ENCODE results near the gene DMPK. TPM values are rescaled to one million over a fixed set of nuclear protein-coding genes. Genes with fewer than 3 reads are reported as not detected.

Gene DMPK
- total RNA-seq (2014; rRNA removed; shearing (Covaris generic)), result 79.8 and 84.2 TPM in 2 replicates

GRCh38 chr19:45782162-45782691 lies at the start of gene DMPK:
TSS of gene DMPK (minus strand) at chr19:45782490. CDS start at chr19:45782352, 138 bp downstream.
- peak within 1 kb of the TSS; percentile 99 for H3K27ac ChIP-seq
- H3K27me3 ChIP-seq, result no peaks in the 10 kb centered on the region
- H3K4me3 ChIP-seq, result peak within 1 kb of the TSS; percentile 84
- no peaks in the 10 kb centered on the region for H3K9me3 ChIP-seq (replicated peaks)
- DNase-seq, result peak; percentile 78
- H3K36me3 ChIP-seq, result peaks cover 53% of the 10 kb centered on the region
- peaks cover 23% of the 10 kb centered on the region for H3K4me1 ChIP-seq

- peaks cover 54% of the 10 kb centered on the region for H3K36me3 ChIP-seq
- H3K27me3 ChIP-seq, result no peaks in the 10 kb centered on the region
- H3K27ac ChIP-seq, result no peak overlapping the region
Measured at GRCh38 chr19:45828945-45829344, 46.7 kb upstream of the DMPK start.

GRCh38 chr19:45828523-45828922 lies 46.2 kb upstream of the DMPK start:
- DNase-seq, result no peak
- Histone ChIP-seq H3K27me3 (no peaks in the 10 kb centered on the region), H3K4me1 (no peaks in the 10 kb centered on the region), H3K9me3 (replicated peaks) (no peaks in the 10 kb centered on the region), H3K4me3 (no peak overlapping the region), H3K27ac (no peak overlapping the region), H3K36me3 (peaks cover 52% of the 10 kb centered on the region)

More at GRCh38 chr19:45828945-45829344, 46.7 kb upstream of the DMPK start:
- DNase-seq, result no peak
- H3K9me3 ChIP-seq (replicated peaks), result no peaks in the 10 kb centered on the region
- H3K4me3 ChIP-seq, result no peak overlapping the region
- no peaks in the 10 kb centered on the region for H3K4me1 ChIP-seq

- no peak overlapping the region for H3K4me3 ChIP-seq
- no peaks in the 10 kb centered on the region for H3K4me1 ChIP-seq
- H3K36me3 ChIP-seq, result peaks cover 51% of the 10 kb centered on the region
- DNase-seq, result no peak
- H3K27me3 ChIP-seq, result no peaks in the 10 kb centered on the region
- no peaks in the 10 kb centered on the region for H3K9me3 ChIP-seq (replicated peaks)
- H3K27ac ChIP-seq, result no peak overlapping the region
Measured at GRCh38 chr19:45827459-45828093, 45.3 kb upstream of the DMPK start.

GRCh38 chr19:45826934-45827333 lies 44.6 kb upstream of the DMPK start:
- Histone ChIP-seq H3K27ac (no peak overlapping the region), H3K36me3 (peaks cover 47% of the 10 kb centered on the region), H3K27me3 (no peaks in the 10 kb centered on the region), H3K4me1 (no peaks in the 10 kb centered on the region), H3K4me3 (no peak overlapping the region), H3K9me3 (replicated peaks) (no peaks in the 10 kb centered on the region)
- DNase-seq, result no peak

- no peak overlapping the region for H3K27ac ChIP-seq
- no peak for DNase-seq
- peaks cover 40% of the 10 kb centered on the region for H3K36me3 ChIP-seq
- H3K9me3 ChIP-seq (replicated peaks), result no peaks in the 10 kb centered on the region
- no peak overlapping the region for H3K4me3 ChIP-seq
- no peaks in the 10 kb centered on the region for H3K4me1 ChIP-seq
- no peaks in the 10 kb centered on the region for H3K27me3 ChIP-seq
Measured at GRCh38 chr19:45825917-45826893, 43.9 kb upstream of the DMPK start.

- H3K27me3 ChIP-seq, result no peaks in the 10 kb centered on the region
- no peak overlapping the region for H3K4me3 ChIP-seq
- no peak for DNase-seq
- H3K4me1 ChIP-seq, result no peaks in the 10 kb centered on the region
- no peaks in the 10 kb centered on the region for H3K9me3 ChIP-seq (replicated peaks)
- H3K36me3 ChIP-seq, result peaks cover 36% of the 10 kb centered on the region
- no peak overlapping the region for H3K27ac ChIP-seq
Measured at GRCh38 chr19:45825263-45825605, 42.9 kb upstream of the DMPK start.

GRCh38 chr19:45824531-45825262 lies 42.4 kb upstream of the DMPK start:
- no peak overlapping the region for H3K27ac ChIP-seq
- H3K9me3 ChIP-seq (replicated peaks), result no peaks in the 10 kb centered on the region
- no peaks in the 10 kb centered on the region for H3K4me1 ChIP-seq
- no peak overlapping the region for H3K4me3 ChIP-seq
- no peaks in the 10 kb centered on the region for H3K27me3 ChIP-seq
- peaks cover 36% of the 10 kb centered on the region for H3K36me3 ChIP-seq
- no peak for DNase-seq

- H3K4me1 ChIP-seq, result no peaks in the 10 kb centered on the region
- H3K36me3 ChIP-seq, result peaks cover 31% of the 10 kb centered on the region
- no peak overlapping the region for H3K4me3 ChIP-seq
- no peaks in the 10 kb centered on the region for H3K27me3 ChIP-seq
- H3K27ac ChIP-seq, result no peak overlapping the region
- H3K9me3 ChIP-seq (replicated peaks), result no peaks in the 10 kb centered on the region
- DNase-seq, result no peak
Measured at GRCh38 chr19:45824041-45824471, 41.8 kb upstream of the DMPK start.

- no peaks in the 10 kb centered on the region for H3K27me3 ChIP-seq
- H3K36me3 ChIP-seq, result peaks cover 31% of the 10 kb centered on the region
- no peaks in the 10 kb centered on the region for H3K9me3 ChIP-seq (replicated peaks)
- no peak overlapping the region for H3K27ac ChIP-seq
- H3K4me3 ChIP-seq, result no peak overlapping the region
- no peak for DNase-seq
- no peaks in the 10 kb centered on the region for H3K4me1 ChIP-seq
Measured at GRCh38 chr19:45823182-45823581, 40.9 kb upstream of the DMPK start.

GRCh38 chr19:45822716-45823115 lies 40.4 kb upstream of the DMPK start:
- peaks cover under 1% of the 10 kb centered on the region; the same call in 1 of the 2 replicates for H3K4me1 ChIP-seq
- no peaks in the 10 kb centered on the region for H3K9me3 ChIP-seq (replicated peaks)
- peaks cover 27% of the 10 kb centered on the region for H3K36me3 ChIP-seq
- no peak for DNase-seq
- no peak overlapping the region for H3K4me3 ChIP-seq
- H3K27me3 ChIP-seq, result no peaks in the 10 kb centered on the region
- H3K27ac ChIP-seq, result no peak overlapping the region

- H3K4me3 ChIP-seq, result no peak overlapping the region
- peaks cover 25% of the 10 kb centered on the region for H3K36me3 ChIP-seq
Measured at GRCh38 chr19:45821570-45821969, 39.3 kb upstream of the DMPK start.

GRCh38 chr19:45821103-45821521 lies 38.8 kb upstream of the DMPK start:
- DNase-seq, result no peak
- peaks cover 23% of the 10 kb centered on the region for H3K36me3 ChIP-seq
- no peak overlapping the region for H3K4me3 ChIP-seq
- no peak overlapping the region for H3K27ac ChIP-seq
- no peaks in the 10 kb centered on the region for H3K9me3 ChIP-seq (replicated peaks)
- H3K4me1 ChIP-seq, result peaks cover 11% of the 10 kb centered on the region; the same call in 1 of the 2 replicates
- H3K27me3 ChIP-seq, result no peaks in the 10 kb centered on the region

More at GRCh38 chr19:45821570-45821969, 39.3 kb upstream of the DMPK start:
- no peak for DNase-seq
- Histone ChIP-seq H3K9me3 (replicated peaks) (no peaks in the 10 kb centered on the region), H3K27me3 (no peaks in the 10 kb centered on the region), H3K27ac (no peak overlapping the region), H3K4me1 (peaks cover 8% of the 10 kb centered on the region; the same call in 1 of the 2 replicates)

GRCh38 chr19:45820413-45821102 lies 38.3 kb upstream of the DMPK start:
- no peak overlapping the region for H3K27ac ChIP-seq
- H3K27me3 ChIP-seq, result no peaks in the 10 kb centered on the region
- H3K36me3 ChIP-seq, result peaks cover 23% of the 10 kb centered on the region

More at GRCh38 chr19:45820413-45821102, 38.3 kb upstream of the DMPK start:
- Histone ChIP-seq H3K4me1 (peaks cover 11% of the 10 kb centered on the region; the same call in 1 of the 2 replicates), H3K9me3 (replicated peaks) (no peaks in the 10 kb centered on the region), H3K4me3 (no peak overlapping the region)
- DNase-seq, result no peak
